ENCODE data around the gene OR5C1. TPM values are rescaled to one million over a fixed set of nuclear protein-coding genes. Genes with fewer than 3 reads are reported as not detected.

OR5C1 gene
- total RNA-seq, 1 experiment from 2014 or later, result not detected

GRCh38 chr9:122835313-122835731 lies 46.6 kb downstream of the OR5C1 start:
- Histone ChIP-seq H3T11ph (ENCODE audit: low read length) (no peak overlapping the region), H3K14ac (ENCODE audit: insufficient read depth, low read length) (no peak overlapping the region), H3K4ac (ENCODE audit: low read depth, low read length) (no peak overlapping the region), H3K4me1 (ENCODE audit: insufficient read depth, low read length) (no peaks in the 10 kb centered on the region), H3K18ac (ENCODE audit: insufficient read length, low read depth, low read length) (no peak overlapping the region), H3K27me3 (ENCODE audit: insufficient read depth, low read length) (no peaks in the 10 kb centered on the region), H3K56ac (ENCODE audit: insufficient read length, low read depth, low read length) (no peak overlapping the region), H2BK5ac (ENCODE audit: insufficient read length, low read length) (no peak overlapping the region), H2AK5ac (ENCODE audit: insufficient read length, low read length) (no peak overlapping the region), H3K79me2 (ENCODE audit: insufficient read depth, low read length) (no peaks in the 10 kb centered on the region), H3K4me2 (ENCODE audit: insufficient read depth, insufficient read length, low read length) (no peak overlapping the region), H2BK20ac (ENCODE audit: low read depth, low read length, poor library complexity, severe bottlenecking) (no peak overlapping the region), H2BK120ac (ENCODE audit: low read depth, low read length, poor library complexity, severe bottlenecking) (no peak overlapping the region), H3K23me2 (ENCODE audit: insufficient read length, low read depth, low read length, poor library complexity, severe bottlenecking) (no peaks in the 10 kb centered on the region), H2AFZ (ENCODE audit: low read length) (no peak overlapping the region), H3K9me3 (ENCODE audit: control insufficient read depth, low read depth, low read length) (no peaks in the 10 kb centered on the region), H3K9ac (ENCODE audit: extremely low read depth, insufficient read length, low read length) (no peak overlapping the region), H2BK15ac (ENCODE audit: low read depth, low read length) (no peak overlapping the region), H3K27ac (ENCODE audit: insufficient read length, low read depth, low read length) (no peak overlapping the region), H4K91ac (ENCODE audit: insufficient read length, low read depth, low read length) (no peak overlapping the region), H4K20me1 (ENCODE audit: control insufficient read depth, insufficient read depth, insufficient read length) (no peaks in the 10 kb centered on the region), H2BK12ac (ENCODE audit: insufficient read length, low read depth, low read length) (no peak overlapping the region), H4K8ac (replicated peaks; ENCODE audit: insufficient read length, low read depth, low read length) (no peak overlapping the region), H4K5ac (ENCODE audit: insufficient read length, low read depth, low read length) (no peak overlapping the region), H3K79me1 (ENCODE audit: insufficient read depth, low read depth, low read length, poor library complexity, severe bottlenecking) (no peaks in the 10 kb centered on the region), H3K23ac (ENCODE audit: insufficient read length, low read depth, low read length) (no peak overlapping the region)
- H3K4me1 Mint-ChIP-seq, result peaks cover 8 to 13% of the 10 kb centered on the region in 2 experiments
- H3K27ac Mint-ChIP-seq, result peak overlapping the region in 2 of 3 experiments; percentile 17 to 25; a peak in 2 of 7 replicates
- H3K36me3 Mint-ChIP-seq (ENCODE audit: insufficient read depth in 1 of 3, low read depth in 3 of 3), result no peaks in the 10 kb centered on the region; a peak in 1 of 7 replicates
- DNase-seq, result peak; percentile 40
- H3K27me3 Mint-ChIP-seq (ENCODE audit: low read depth), result peaks cover 5% of the 10 kb centered on the region; the same call in 1 of the 2 replicates
- WGBS (ENCODE audit: extremely low coverage, insufficient read length, low lambda C conversion rate), result no CpG with 5 or more reads among the region's 4 CpGs
- peaks cover 0 to 3% of the 10 kb centered on the region in 2 experiments; a peak in 1 of 5 replicates for H3K9me3 Mint-ChIP-seq
- H3K4me3 Mint-ChIP-seq, result no peak overlapping the region
- peak; percentile 47; the same call in 2 of the 3 replicates for TF ChIP-seq CTCF (conservative IDR thresholded peaks at IDR 0.05)

All from H9 (cell line).